HG03432 (cell line): ENCODE results near the gene DOK1.

Experiments used
- ATAC-seq: cut with Tn5 transposase; IDR thresholded peaks from one replicate; pipeline ENCODE4 v1.9.1; 2021; ENCODE audit warnings: mild to moderate bottlenecking, moderate library complexity; ENCODE audit not compliant: unreplicated experiment

The DOK1 gene

GRCh38 chr2:74553892-74554819 lies at the start of gene DOK1, which contains the start of gene LOXL3:
TSS of gene DOK1 (plus strand) at chr2:74554720. CDS start at chr2:74554755, 35 bp downstream.
TSS of gene LOXL3 (minus strand) at chr2:74553942. CDS start at chr2:74552634, 1,308 bp downstream.
- ATAC-seq, result peak; percentile 62

- no peak for ATAC-seq
Measured at GRCh38 chr2:74505448-74506246, 48.9 kb upstream of the DOK1 start.

- peak; percentile 85 for ATAC-seq
Measured at GRCh38 chr2:74507145-74507925, 47.2 kb upstream of the DOK1 start, which contains the start of gene PCGF1. TSS of gene PCGF1 (minus strand) at chr2:74507695. CDS start at chr2:74507668, 27 bp downstream.

DNA sequence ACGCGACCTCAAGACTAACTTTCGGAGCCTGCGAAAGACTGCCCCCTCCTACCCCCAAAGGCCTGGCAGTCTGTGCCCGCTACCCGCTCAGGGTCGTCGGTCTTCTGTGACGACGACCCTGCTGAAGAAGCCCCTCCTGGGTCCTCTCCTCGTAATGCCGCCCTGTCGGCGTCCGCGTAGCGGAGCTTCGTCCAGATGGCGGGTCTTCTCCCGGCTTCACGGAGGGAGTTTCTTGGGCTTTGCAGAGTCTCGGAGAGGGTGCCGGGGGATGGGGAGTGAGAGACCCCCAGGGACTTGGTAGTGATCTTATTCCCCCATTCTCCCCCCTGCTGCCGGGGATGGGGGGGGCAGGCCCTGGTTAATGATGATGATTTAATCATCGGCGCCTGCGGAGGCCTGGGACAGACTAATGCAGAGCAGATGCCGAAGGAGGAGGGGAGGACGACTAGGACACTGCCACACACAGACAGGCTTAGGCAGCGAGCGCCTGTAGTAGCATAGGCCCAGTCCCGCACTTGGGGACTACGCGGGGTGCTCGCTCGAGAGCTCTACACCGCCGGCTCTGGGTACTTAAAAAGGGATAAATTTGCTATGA lies 46.5 kb upstream of the DOK1 start:
- peak; percentile 7 for ATAC-seq

- ATAC-seq, result no peak
Measured at GRCh38 chr2:74510272-74510671, 44.2 kb upstream of the DOK1 start.

DNA sequence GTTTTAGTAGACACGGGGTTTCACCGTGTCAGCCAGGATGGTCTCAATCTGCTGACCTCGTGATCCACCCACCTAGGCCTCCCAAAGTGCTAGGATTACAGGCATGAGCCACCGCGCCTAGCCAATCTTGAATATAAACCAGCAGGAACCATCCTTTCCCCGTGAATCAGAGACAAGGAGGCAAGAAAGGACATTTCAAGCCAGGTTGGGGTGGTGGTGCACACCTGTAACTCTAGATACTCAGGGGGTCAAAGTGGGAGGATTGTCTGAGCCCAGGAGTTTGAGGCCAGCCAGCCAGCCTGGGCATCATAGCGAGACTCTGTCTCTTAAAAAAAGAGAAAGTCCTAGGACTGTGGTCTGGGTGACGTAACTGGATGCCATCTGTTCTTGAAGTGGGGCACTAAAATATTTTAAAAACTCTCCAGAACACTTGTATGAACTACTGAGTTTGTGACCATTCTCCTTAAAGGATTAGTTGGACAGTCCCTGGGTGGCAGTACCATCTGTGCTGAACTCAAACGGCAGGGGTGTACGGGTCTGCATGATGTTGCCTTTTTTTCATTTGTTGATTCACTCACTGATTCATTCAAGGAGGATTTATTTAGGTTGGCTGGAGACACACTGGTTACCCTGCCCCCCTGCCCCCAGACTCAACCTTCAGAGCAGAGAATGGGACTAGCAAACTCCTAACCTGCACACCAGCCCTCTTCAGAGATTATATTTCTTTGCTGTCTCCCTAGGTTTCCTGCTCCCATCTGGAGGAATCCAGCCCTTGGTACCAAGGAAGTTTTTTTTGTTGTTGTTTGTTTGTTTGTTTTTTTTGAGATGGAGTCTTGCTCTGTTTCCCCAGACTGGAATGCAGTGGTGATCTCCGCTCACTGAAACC lies 43.2 kb upstream of the DOK1 start:
- no peak for ATAC-seq

DNA sequence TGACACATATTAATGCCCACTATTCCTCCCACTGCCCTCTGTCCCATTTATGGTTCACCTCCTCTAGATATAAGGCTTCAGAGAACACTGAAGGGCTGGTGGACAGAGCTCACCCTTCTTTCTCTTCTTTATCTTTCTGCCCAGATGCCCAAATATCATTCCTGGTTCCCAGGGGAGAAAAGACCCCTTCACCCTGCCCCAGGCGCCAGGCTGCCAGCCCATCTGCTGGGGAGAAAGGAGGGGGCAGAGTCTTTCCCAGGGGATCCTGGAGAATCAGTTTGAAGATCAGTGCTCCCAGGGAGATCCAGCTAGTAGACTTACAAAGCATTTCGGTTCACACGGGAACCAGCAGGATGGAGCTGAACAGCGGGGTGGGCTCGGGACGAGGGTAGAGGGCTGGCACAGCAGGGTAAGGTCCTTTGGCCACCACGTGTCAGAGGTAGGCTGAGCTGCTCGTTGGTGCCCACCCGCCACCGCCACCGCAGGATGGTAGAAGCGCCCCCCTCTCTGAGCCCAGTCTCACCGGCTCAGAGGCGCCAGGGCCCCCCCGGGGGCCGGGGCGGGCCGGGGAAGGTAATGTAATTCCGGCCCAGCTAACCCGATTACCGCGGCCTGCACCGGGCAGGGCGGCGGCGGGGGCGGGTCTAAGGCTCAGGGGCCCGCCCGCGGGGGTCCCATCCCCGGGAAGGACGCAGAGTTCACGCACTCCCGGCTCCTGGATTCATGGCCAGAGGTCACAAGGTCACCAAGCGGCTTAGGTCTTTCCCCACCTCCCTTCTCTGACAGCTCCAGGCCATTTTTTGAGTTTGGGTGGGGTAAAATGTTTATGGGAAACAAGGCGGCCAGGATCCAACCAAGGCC lies 41.5 kb upstream of the DOK1 start:
- ATAC-seq, result no peak

GRCh38 chr2:74513605-74514367 lies 40.7 kb upstream of the DOK1 start:
- no peak for ATAC-seq

GRCh38 chr2:74514368-74515270 lies 39.9 kb upstream of the DOK1 start, which contains the start of gene TLX2:
TSS of gene TLX2 (plus strand) at chr2:74514450. CDS start at chr2:74514807, 357 bp downstream.
- ATAC-seq, result no peak

DNA sequence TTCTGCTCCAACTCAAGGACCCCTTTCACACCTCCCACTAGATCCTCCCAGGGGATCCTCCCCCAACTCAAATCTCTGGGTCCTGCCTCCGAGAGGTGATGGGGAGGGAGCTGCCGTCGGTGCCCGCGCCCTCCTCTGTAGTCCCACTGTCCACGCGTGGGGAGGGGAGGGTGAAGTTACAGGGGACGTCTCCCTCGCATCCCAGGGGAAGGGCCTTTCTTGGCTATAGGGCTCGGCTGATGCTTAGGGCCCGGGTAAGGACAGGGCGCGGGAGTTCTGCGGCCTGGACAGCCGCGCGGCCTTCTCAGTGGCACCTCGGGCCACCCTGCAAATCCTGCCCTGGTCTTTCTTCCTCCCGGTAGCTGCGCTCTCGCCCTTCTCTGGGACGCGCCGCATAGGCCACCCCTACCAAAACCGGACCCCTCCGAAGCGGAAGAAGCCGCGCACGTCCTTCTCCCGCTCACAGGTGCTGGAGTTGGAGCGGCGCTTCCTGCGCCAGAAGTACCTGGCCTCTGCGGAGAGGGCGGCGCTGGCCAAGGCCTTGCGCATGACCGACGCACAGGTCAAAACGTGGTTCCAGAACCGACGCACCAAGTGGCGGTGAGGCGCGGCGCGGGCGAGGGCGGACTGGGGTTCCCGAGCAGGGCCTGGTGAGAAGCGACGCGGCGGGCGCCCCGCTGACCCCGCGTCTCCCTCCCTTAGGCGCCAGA lies 39.1 kb upstream of the DOK1 start:
- no peak for ATAC-seq

DNA sequence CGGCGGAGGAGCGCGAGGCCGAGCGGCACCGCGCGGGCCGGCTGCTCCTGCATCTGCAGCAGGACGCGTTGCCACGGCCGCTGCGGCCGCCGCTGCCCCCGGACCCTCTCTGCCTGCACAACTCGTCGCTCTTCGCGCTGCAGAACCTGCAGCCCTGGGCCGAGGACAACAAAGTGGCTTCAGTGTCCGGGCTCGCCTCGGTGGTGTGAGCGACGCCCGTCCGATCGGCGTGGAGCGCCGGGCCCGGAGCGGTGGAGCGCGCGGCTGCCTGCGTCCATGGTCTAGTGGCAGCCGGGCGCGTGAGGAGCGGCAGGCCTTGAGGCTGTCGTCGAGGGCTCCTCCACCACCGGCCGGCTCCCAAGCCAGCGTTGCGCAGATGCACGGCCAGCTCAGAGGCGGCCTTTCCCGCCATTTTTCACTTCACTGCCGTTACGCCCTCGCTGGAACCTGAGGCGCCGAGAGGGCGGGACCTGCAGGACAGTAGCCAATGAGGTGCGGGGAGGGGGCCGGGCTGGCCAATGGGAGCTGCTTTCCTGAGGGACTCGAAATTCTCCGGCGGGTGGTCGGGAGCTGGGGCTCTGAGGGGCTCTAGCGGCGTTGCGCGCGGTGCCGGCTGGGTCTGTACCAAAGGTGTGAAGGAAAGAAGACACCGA lies 38.4 kb upstream of the DOK1 start:
- ATAC-seq, result peak; percentile 76

DNA sequence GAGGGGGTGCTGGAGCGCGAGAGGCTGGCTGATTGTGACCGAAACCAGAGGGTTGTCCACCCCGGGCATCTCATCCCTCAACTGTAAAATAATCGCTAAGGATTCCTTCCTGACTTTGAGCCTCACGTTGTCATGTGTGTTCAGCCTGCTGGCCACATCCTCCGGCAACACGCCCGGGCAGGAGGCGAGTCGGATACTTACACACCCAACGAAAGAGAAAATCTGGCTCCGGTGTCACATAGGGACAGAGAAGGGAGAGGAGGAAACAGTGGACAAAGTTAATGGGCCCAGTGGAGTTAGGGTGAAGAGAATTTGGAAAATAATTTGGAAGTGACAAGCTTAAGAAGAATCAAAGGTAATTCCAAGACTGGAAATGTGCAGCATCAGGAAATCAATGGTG lies 37.9 kb upstream of the DOK1 start:
- no peak for ATAC-seq

GRCh38 chr2:74522516-74522915 lies 32.0 kb upstream of the DOK1 start:
- no peak for ATAC-seq

- no peak for ATAC-seq
Measured at GRCh38 chr2:74524005-74524404, 30.5 kb upstream of the DOK1 start.

GRCh38 chr2:74524955-74525716 lies 29.4 kb upstream of the DOK1 start:
- no peak for ATAC-seq
